Endothelial cell of umbilical vein (primary cell): Measurements from ENCODE around the gene NEK7. TPM values are rescaled to one million over a fixed set of nuclear protein-coding genes. Genes with fewer than 3 reads are reported as not detected.

Experiments
- BruUV-seq: library from RNA; stranded (reverse); fragments of 400-500 nt; replicated peaks from 2 replicates; lab custom pipeline; 2021; lab: Mats Ljungman, UMichigan
- CTCF ChIA-PET: fragments of 300-600, 350-600 bp; sonication (Branson Sonifier 250); formaldehyde crosslinking; loops from one replicate; lab custom pipeline; 2021; ENCODE audit warnings: antibody characterized with exemption, inconsistent platforms; lab: Charles Lee
- POLR2A ChIA-PET: fragments of 300-600, 350-600 bp; sonication (Branson Sonifier 250); formaldehyde crosslinking; loops from one replicate; lab custom pipeline; 2021; ENCODE audit warnings: antibody characterized with exemption, inconsistent platforms; lab: Charles Lee
- DNase-seq: peaks from one replicate; pipeline ENCODE4 v3.0.0-alpha.2; 2011; ENCODE audit warnings: low read depth, low spot score
- FAIRE-seq: peaks from 2 replicates; lab custom pipeline; 2011; peaks lifted over from hg19 to GRCh38; lab: Jason Lieb, UNC
- H2AFZ ChIP-seq: 2 replicates; pipeline ENCODE4 v1.6.0; 2012; ENCODE audit warnings: low read depth, low read length, control low read depth, inconsistent platforms
- H3K27ac ChIP-seq: 2 replicates; pipeline ENCODE4 v1.5.1; 2011; ENCODE audit warnings: low read depth, mild to moderate bottlenecking, control low read depth, low read length, moderate library complexity; ENCODE audit not compliant: insufficient read depth
- H3K27me3 ChIP-seq, 2 experiments: 2 replicates each; pipeline versions ENCODE4 v1.6.0 to v1.6.1; 2011; ENCODE audit warnings: low read length in 2 of 2, mixed read lengths in 1 of 2; ENCODE audit not compliant: control insufficient read depth in 2 of 2, insufficient read depth in 2 of 2
- H3K36me3 ChIP-seq, 2 experiments: 2 replicates in 1 of 2; 3 replicates in 1 of 2; pipeline ENCODE4 v1.5.1; 2011; ENCODE audit warnings: low read length in 2 of 2, mild to moderate bottlenecking in 1 of 2, moderate library complexity in 1 of 2; ENCODE audit not compliant: control insufficient read depth in 2 of 2, insufficient read depth in 2 of 2; ENCODE audit errors: extremely low read depth in 1 of 2
- H3K4me1 ChIP-seq: 3 replicates; pipeline ENCODE4 v1.5.1; 2011; ENCODE audit warnings: mild to moderate bottlenecking, low read length; ENCODE audit not compliant: control insufficient read depth, insufficient read depth; ENCODE audit errors: extremely low read depth
- H3K4me2 ChIP-seq: 2 replicates; pipeline ENCODE4 v1.6.1; 2011; ENCODE audit warnings: low read length, control low read depth, mixed read lengths; ENCODE audit not compliant: insufficient read depth
- H3K4me3 ChIP-seq, 3 experiments: fragments of 200-600 bp in 1 of 3; sonication (generic), shearing (Covaris generic) in 1 of 3; replicated peaks in 1 of 3; 2 replicates each; pipeline ENCODE4 v1.5.1; 2011 to 2016; ENCODE audit warnings: control low read depth in 3 of 3, low read length in 3 of 3, mild to moderate bottlenecking in 2 of 3, inconsistent platforms in 1 of 3, low read depth in 1 of 3, moderate library complexity in 1 of 3; ENCODE audit not compliant: insufficient read depth in 1 of 3
- H3K79me2 ChIP-seq: 2 replicates; pipeline ENCODE4 v1.6.0; 2012; ENCODE audit warnings: low read length, inconsistent platforms; ENCODE audit not compliant: control insufficient read depth, insufficient read depth
- H3K9ac ChIP-seq: replicated peaks from 2 replicates; pipeline ENCODE3; 2011; ENCODE audit warnings: low read length, control low read depth; ENCODE audit not compliant: insufficient read depth; ENCODE audit errors: extremely low read depth
- H3K9me1 ChIP-seq: replicated peaks from 3 replicates; pipeline ENCODE4 v1.6.0; 2011; ENCODE audit warnings: mild to moderate bottlenecking, low read length; ENCODE audit not compliant: control insufficient read depth, insufficient read depth; ENCODE audit errors: extremely low read depth
- H3K9me3 ChIP-seq: replicated peaks from 2 replicates; pipeline ENCODE4 v1.5.1; 2012; ENCODE audit warnings: low read length, inconsistent platforms; ENCODE audit not compliant: control insufficient read depth, insufficient read depth
- H4K20me1 ChIP-seq: replicated peaks from 2 replicates; pipeline ENCODE3; 2011; ENCODE audit warnings: mild to moderate bottlenecking, low read length; ENCODE audit not compliant: control insufficient read depth, insufficient read depth; ENCODE audit errors: extremely low read depth
- EZH2 ChIP-seq: IDR thresholded peaks from 2 replicates; pipeline ENCODE4 v1.6.1; 2012; ENCODE audit warnings: borderline replicate concordance, low read depth, mild to moderate bottlenecking, moderate library complexity, low read length, inconsistent platforms; ENCODE audit not compliant: severe bottlenecking
- FOS ChIP-seq: IDR thresholded peaks from 2 replicates; pipeline ENCODE4 v1.6.1; 2011; ENCODE audit warnings: mild to moderate bottlenecking, low read length, moderate library complexity, borderline replicate concordance; ENCODE audit not compliant: insufficient read depth
- GATA2 ChIP-seq: IDR thresholded peaks from 2 replicates; pipeline ENCODE4 v1.7.0; 2011; ENCODE audit warnings: low read depth, mild to moderate bottlenecking, moderate library complexity, mixed read lengths, low read length; ENCODE audit not compliant: insufficient read length, insufficient read depth
- JUN ChIP-seq: IDR thresholded peaks from 2 replicates; pipeline ENCODE4 v1.6.1; 2011; ENCODE audit warnings: borderline replicate concordance, low read depth; ENCODE audit not compliant: insufficient read length, insufficient read depth
- MYC ChIP-seq: IDR thresholded peaks from one replicate; pipeline ENCODE4 v1.6.1; 2011; ENCODE audit warnings: mild to moderate bottlenecking, low read depth, low read length
- POLR2A ChIP-seq: IDR thresholded peaks from 2 replicates; pipeline ENCODE4 v1.6.1; 2012; ENCODE audit warnings: low read depth, mild to moderate bottlenecking, control low read depth, low read length
- POLR2AphosphoS5 ChIP-seq: IDR thresholded peaks from 2 replicates; pipeline ENCODE4 v1.6.1; 2012; ENCODE audit warnings: low read depth, mild to moderate bottlenecking, control low read depth, low read length, moderate library complexity; ENCODE audit not compliant: insufficient read depth
- dilution Hi-C: fragments of 300-500 bp; cut with MboI; formaldehyde crosslinking; loops from one replicate; pipeline ENCODE4 v1.15.0; 2019; ENCODE audit warnings: low sequenced_read_pairs; ENCODE audit not compliant: extremely low pct_ligation_motif_present
- intact Hi-C: fragments of 100-400 bp; cut with micrococcal nuclease; formaldehyde crosslinking; loops from one replicate; pipeline ENCODE4 v1.10.0; 2022
- polyA plus RNA-seq, 4 experiments: library from polyadenylated mRNA; depleted of rRNA in 3 of 4; stranded (reverse) in 3 of 4; unstranded in 1 of 4; fragments of >200 nt; gene quantifications; 2 replicates each; pipeline versions ENCODE4 v1.2.1 to v1.2.3, GENCODE V29; 2011 to 2012; ENCODE audit warnings: missing spikeins in 1 of 4
- total RNA-seq: library from RNA; stranded (reverse); gene quantifications from 2 replicates; pipeline ENCODE4 v1.2.3, GENCODE V29; 2021
- TF ChIP-seq, protein P1 (sequence below): IDR thresholded peaks from 2 replicates; pipeline ENCODE4 v1.6.1; 2011; ENCODE audit not compliant: insufficient read depth, insufficient read length
- TF ChIP-seq, protein P2 (sequence below), 2 donors: IDR thresholded peaks; 1 replicate in 1 of 2; 2 replicates in 1 of 2; pipeline ENCODE4 v1.5.1; 2011; ENCODE audit warnings: low read length in 2 of 2, mild to moderate bottlenecking in 2 of 2, moderate library complexity in 2 of 2, control low read depth in 1 of 2, inconsistent platforms in 1 of 2, low read depth in 1 of 2; ENCODE audit not compliant: insufficient read depth in 1 of 2; ENCODE audit errors: extremely low read depth in 1 of 2

The NEK7 gene
- total and polyA plus RNA-seq, 2 donors (not counting 3 experiments of a cell fraction or from before 2014, with no cell fraction given): 22.6 to 45.7 TPM

DNA sequence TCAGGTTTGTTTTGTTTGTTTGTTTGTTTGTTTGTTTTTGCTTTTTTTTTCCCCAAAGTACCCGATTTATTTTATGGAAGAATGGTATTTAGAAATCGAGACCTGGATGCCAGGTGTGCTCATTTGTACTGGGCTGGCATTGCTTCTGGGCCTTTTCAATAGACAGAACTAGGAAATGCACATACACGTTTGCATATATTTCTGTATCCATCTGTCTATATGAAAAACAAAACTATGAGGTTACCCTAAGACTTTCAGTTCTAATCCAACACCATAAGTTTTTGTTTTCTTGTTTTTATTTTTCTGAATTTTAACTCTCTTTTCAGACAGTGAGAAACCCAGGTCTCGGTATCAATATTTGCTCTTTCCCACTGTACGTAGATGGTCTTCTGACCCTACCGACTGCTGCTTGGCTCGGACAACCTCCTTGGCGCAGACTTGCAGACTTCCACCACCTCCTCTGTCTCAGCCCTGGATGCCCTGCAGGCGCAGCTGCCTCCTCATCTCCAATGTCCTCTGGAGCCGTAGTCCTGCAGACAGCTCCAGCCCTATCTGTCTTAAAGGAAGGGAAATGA is 171.7 kb downstream of the NEK7 start:
- DNase-seq (no peak), FAIRE-seq (no peak)
- ChIA-PET CTCF (no interaction called here), POLR2A (no interaction called here)
- Histone ChIP-seq H3K9me1 (no peaks in the 10 kb centered on the region), H4K20me1 (no peaks in the 10 kb centered on the region), H3K9ac (no peak overlapping the region), H3K36me3 (no peaks in the 10 kb centered on the region), H3K27ac (no peak overlapping the region), H3K4me1 (no peaks in the 10 kb centered on the region), H3K27me3 (no peaks in the 10 kb centered on the region), H3K79me2 (no peaks in the 10 kb centered on the region), H3K4me2 (no peak overlapping the region), H3K4me3 (no peak overlapping the region), H3K9me3 (no peaks in the 10 kb centered on the region), H2AFZ (no peak overlapping the region)
- TF ChIP-seq, protein P1, sequence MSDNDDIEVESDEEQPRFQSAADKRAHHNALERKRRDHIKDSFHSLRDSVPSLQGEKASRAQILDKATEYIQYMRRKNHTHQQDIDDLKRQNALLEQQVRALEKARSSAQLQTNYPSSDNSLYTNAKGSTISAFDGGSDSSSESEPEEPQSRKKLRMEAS: no peak
- TF ChIP-seq MYC (no peak), FOS (no peak), POLR2A (no peak), JUN (no peak), GATA2 (no peak), EZH2 (no peak), POLR2AphosphoS5 (no peak)
- TF ChIP-seq, protein P2, sequence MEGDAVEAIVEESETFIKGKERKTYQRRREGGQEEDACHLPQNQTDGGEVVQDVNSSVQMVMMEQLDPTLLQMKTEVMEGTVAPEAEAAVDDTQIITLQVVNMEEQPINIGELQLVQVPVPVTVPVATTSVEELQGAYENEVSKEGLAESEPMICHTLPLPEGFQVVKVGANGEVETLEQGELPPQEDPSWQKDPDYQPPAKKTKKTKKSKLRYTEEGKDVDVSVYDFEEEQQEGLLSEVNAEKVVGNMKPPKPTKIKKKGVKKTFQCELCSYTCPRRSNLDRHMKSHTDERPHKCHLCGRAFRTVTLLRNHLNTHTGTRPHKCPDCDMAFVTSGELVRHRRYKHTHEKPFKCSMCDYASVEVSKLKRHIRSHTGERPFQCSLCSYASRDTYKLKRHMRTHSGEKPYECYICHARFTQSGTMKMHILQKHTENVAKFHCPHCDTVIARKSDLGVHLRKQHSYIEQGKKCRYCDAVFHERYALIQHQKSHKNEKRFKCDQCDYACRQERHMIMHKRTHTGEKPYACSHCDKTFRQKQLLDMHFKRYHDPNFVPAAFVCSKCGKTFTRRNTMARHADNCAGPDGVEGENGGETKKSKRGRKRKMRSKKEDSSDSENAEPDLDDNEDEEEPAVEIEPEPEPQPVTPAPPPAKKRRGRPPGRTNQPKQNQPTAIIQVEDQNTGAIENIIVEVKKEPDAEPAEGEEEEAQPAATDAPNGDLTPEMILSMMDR (IDR thresholded peaks at IDR 0.05; ENCODE audit: extremely low read depth in 1 of 2, insufficient read depth in 1 of 2, low read depth in 1 of 2, low read length in 2 of 2): no peak
- BruUV-seq: no TSS peak
- intact Hi-C loops: no loop called here
- dilution Hi-C loops: no loop called here
